ENCODE data around the gene SGCD.

Gene SGCD

DNA sequence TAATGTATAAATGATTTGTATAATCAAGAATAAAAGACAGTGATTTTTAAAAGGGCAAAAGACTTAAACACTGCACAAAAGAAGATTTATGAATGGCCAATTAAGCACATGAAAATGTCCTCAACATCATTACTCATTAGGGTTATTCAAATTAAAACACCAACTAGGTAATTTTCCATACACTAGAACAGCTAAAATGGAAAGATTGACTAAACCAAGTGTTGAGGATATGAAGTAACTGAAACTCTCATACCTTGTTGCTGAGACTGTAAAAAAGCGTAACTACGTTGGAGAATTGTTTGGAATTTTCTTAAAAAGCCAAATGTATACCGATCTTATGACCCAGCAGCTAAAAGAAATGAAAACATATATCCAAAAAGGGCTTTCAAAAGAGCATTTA is 144.9 kb downstream of the SGCD start:
- TF ChIP-seq TSHZ1 (tag by site-specific recombination; IDR thresholded peaks at IDR 0.05; ENCODE audit: borderline replicate concordance) (no peak), ZNF558 (tag by site-specific recombination; IDR thresholded peaks at IDR 0.05) (no peak), KLF1 (tag by site-specific recombination; IDR thresholded peaks at IDR 0.05) (no peak)

DNA sequence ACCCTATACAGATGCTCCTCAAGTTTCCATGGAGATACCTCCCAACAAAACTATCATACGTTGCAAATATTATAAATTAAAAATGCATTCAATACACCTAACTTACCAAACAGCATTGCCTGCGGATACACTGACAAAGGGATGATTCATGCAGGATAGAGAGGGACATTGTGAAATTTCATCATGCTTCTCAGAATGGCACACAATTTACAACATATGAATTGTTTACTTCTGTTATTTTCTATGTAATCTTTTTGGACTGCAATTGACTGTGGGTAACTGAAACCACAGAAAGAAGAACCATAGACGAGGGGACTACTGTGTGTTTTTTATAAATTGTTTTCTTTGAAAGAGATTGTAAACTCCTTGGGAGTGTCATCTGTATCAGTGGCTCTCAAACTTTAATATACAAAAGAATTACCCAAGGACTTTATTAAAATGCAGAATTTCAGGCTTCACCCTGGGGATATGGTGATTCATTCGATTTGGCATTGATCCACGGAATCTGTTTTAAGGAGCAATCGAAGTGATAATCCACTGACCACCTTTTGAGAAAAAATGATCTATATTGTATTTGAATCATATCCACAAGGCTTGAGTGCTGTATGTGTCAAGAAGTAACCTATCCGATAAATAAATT is 146.4 kb downstream of the SGCD start:
- H3K27ac ChIP-seq (ENCODE audit: extremely low read depth, low read depth, low read length) = no peak overlapping the region
- H3K4me3 ChIP-seq (ENCODE audit: low read depth, low read length) = no peak overlapping the region
- no peaks in the 10 kb centered on the region for H3K4me1 ChIP-seq (ENCODE audit: control insufficient read depth, insufficient read depth, low read length)
- H3K9me3 ChIP-seq (ENCODE audit: control insufficient read depth, insufficient read depth, low read depth, low read length) = no peaks in the 10 kb centered on the region
- POLR2A ChIA-PET = no interaction called here
- no peaks in the 10 kb centered on the region for H3K36me3 ChIP-seq (ENCODE audit: control insufficient read depth in 2 of 2, insufficient read depth in 1 of 2, low read length in 2 of 2)
- CTCF ChIA-PET = no interaction called here
- no peak for TF ChIP-seq ZNF549 (tag by site-specific recombination; IDR thresholded peaks at IDR 0.05)
- TF ChIP-seq ATF2 (tag by site-specific recombination; IDR thresholded peaks at IDR 0.05; ENCODE audit: low read depth) = no peak
- TF ChIP-seq ZNF16 (tag by site-specific recombination; IDR thresholded peaks at IDR 0.05; ENCODE audit: low read depth) = no peak
- TF ChIP-seq ZNF174 (tag by site-specific recombination; IDR thresholded peaks at IDR 0.05) = no peak
- TF ChIP-seq ZNF146 (tag by site-specific recombination; IDR thresholded peaks at IDR 0.05) = no peak
- no peak for TF ChIP-seq BCL11A (tag by site-specific recombination; IDR thresholded peaks at IDR 0.05; ENCODE audit: low read depth)
- no peak for TF ChIP-seq ZNF354C (tag by site-specific recombination; IDR thresholded peaks at IDR 0.05; ENCODE audit: borderline replicate concordance, low read depth)
- TF ChIP-seq EGR2 (tag by site-specific recombination; IDR thresholded peaks at IDR 0.05; ENCODE audit: low read depth) = no peak
- TF ChIP-seq TSHZ1 (tag by site-specific recombination; IDR thresholded peaks at IDR 0.05; ENCODE audit: borderline replicate concordance) = no peak
- TF ChIP-seq ZBTB17 (tag by site-specific recombination; IDR thresholded peaks at IDR 0.05) = no peak
- no peak for TF ChIP-seq GLI2 (tag by site-specific recombination; IDR thresholded peaks at IDR 0.05; ENCODE audit: borderline replicate concordance, low read depth)
- TF ChIP-seq ZNF623 (tag by site-specific recombination; IDR thresholded peaks at IDR 0.05) = no peak
- no peak for TF ChIP-seq IKZF3 (tag by site-specific recombination; IDR thresholded peaks at IDR 0.05)
- no peak for TF ChIP-seq ZNF558 (tag by site-specific recombination; IDR thresholded peaks at IDR 0.05)
- TF ChIP-seq, protein P1, sequence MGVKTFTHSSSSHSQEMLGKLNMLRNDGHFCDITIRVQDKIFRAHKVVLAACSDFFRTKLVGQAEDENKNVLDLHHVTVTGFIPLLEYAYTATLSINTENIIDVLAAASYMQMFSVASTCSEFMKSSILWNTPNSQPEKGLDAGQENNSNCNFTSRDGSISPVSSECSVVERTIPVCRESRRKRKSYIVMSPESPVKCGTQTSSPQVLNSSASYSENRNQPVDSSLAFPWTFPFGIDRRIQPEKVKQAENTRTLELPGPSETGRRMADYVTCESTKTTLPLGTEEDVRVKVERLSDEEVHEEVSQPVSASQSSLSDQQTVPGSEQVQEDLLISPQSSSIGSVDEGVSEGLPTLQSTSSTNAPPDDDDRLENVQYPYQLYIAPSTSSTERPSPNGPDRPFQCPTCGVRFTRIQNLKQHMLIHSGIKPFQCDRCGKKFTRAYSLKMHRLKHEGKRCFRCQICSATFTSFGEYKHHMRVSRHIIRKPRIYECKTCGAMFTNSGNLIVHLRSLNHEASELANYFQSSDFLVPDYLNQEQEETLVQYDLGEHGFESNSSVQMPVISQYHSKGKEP (tag by site-specific recombination; IDR thresholded peaks at IDR 0.05) = no peak
- no peak for TF ChIP-seq ZNF335 (tag by site-specific recombination; conservative IDR thresholded peaks at IDR 0.05)
- TF ChIP-seq HOXA7 (CRISPR knock-in tag; IDR thresholded peaks at IDR 0.05; ENCODE audit: borderline replicate concordance) = no peak
- no peak for TF ChIP-seq ZNF19 (tag by site-specific recombination; IDR thresholded peaks at IDR 0.05; ENCODE audit: low read depth)

More for the DNA sequence above, 144.9 kb downstream of the SGCD start:
- Histone ChIP-seq H3K4me3 (ENCODE audit: low read depth, low read length) (no peak overlapping the region), H3K9me3 (ENCODE audit: control insufficient read depth, insufficient read depth, low read depth, low read length) (no peaks in the 10 kb centered on the region), H3K36me3 (ENCODE audit: control insufficient read depth in 2 of 2, insufficient read depth in 1 of 2, low read length in 2 of 2) (no peaks in the 10 kb centered on the region), H3K4me1 (ENCODE audit: control insufficient read depth, insufficient read depth, low read length) (no peaks in the 10 kb centered on the region), H3K27ac (ENCODE audit: extremely low read depth, low read depth, low read length) (no peak overlapping the region)
- CTCF ChIA-PET = no interaction called here
- POLR2A ChIA-PET = no interaction called here

Measured in HEK293 (cell line).